Ishikawa (cell line): ENCODE measurements around the gene PKD1.

ENCODE experiments used
- CEBPB ChIP-seq: IDR thresholded peaks from 2 replicates; pipeline ENCODE4 v1.6.1; 2012
- CREB1 ChIP-seq: IDR thresholded peaks from 2 replicates; pipeline ENCODE4 v1.6.1; 2012; ENCODE audit warnings: low read depth
- EGR1 ChIP-seq: IDR thresholded peaks from 2 replicates; pipeline ENCODE4 v1.6.1; 2012
- EP300 ChIP-seq: IDR thresholded peaks from 2 replicates; pipeline ENCODE4 v1.6.1; 2012; ENCODE audit warnings: borderline replicate concordance
- FOXM1 ChIP-seq: IDR thresholded peaks from 2 replicates; pipeline ENCODE4 v1.6.1; 2012; ENCODE audit warnings: low read depth, borderline replicate concordance
- MAX ChIP-seq: IDR thresholded peaks from 2 replicates; pipeline ENCODE4 v1.6.1; 2012
- NFIC ChIP-seq: IDR thresholded peaks from 2 replicates; pipeline ENCODE4 v1.6.1; 2012
- RAD21 ChIP-seq: IDR thresholded peaks from 2 replicates; pipeline ENCODE4 v1.6.1; 2012; ENCODE audit warnings: low read depth
- REST ChIP-seq: IDR thresholded peaks from 2 replicates; pipeline ENCODE4 v1.6.1; 2012; ENCODE audit warnings: low read depth, mild to moderate bottlenecking
- TAF1 ChIP-seq: IDR thresholded peaks from 2 replicates; pipeline ENCODE4 v1.6.1; 2012; ENCODE audit warnings: low read depth, mild to moderate bottlenecking
- TCF12 ChIP-seq: IDR thresholded peaks from 2 replicates; pipeline ENCODE4 v1.6.1; 2012; ENCODE audit warnings: low read depth
- TEAD4 ChIP-seq: IDR thresholded peaks from 2 replicates; pipeline ENCODE4 v1.6.1; 2012
- USF1 ChIP-seq: IDR thresholded peaks from 2 replicates; pipeline ENCODE4 v1.6.1; 2012
- YY1 ChIP-seq: IDR thresholded peaks from 2 replicates; pipeline ENCODE4 v1.6.1; 2012; ENCODE audit warnings: low read depth
- ZBTB7A ChIP-seq: IDR thresholded peaks from 2 replicates; pipeline ENCODE4 v1.6.1; 2012; ENCODE audit warnings: low read depth

The PKD1 gene

GRCh38 chr16:2159175-2159838, 23.6 kb upstream of the PKD1 start:
- TF ChIP-seq TAF1 (no peak), USF1 (no peak), EGR1 (no peak), RAD21 (no peak)

- TF ChIP-seq TEAD4, result no peak
- TF ChIP-seq CREB1, result no peak
- TF ChIP-seq USF1, result no peak
- no peak for TF ChIP-seq TCF12
- no peak for TF ChIP-seq TAF1
- no peak for TF ChIP-seq FOXM1
- no peak for TF ChIP-seq ZBTB7A
- no peak for TF ChIP-seq EGR1
- no peak for TF ChIP-seq EP300
- TF ChIP-seq CEBPB, result no peak
- no peak for TF ChIP-seq NFIC
- TF ChIP-seq YY1, result no peak
- no peak for TF ChIP-seq RAD21
- TF ChIP-seq REST, result no peak
Observed at GRCh38 chr16:2158262-2158638, 22.6 kb upstream of the PKD1 start.

- TF ChIP-seq TEAD4 (no peak), FOXM1 (no peak), NFIC (no peak), EGR1 (no peak)
Observed at GRCh38 chr16:2157480-2158261, 22.0 kb upstream of the PKD1 start.

- TF ChIP-seq REST, result no peak
- TF ChIP-seq YY1, result no peak
- TF ChIP-seq CREB1, result no peak
- no peak for TF ChIP-seq EP300
- TF ChIP-seq USF1, result no peak
- no peak for TF ChIP-seq CEBPB
Observed at GRCh38 chr16:2156849-2157224, 21.1 kb upstream of the PKD1 start.

GRCh38 chr16:2155977-2156848, 20.5 kb upstream of the PKD1 start:
- peak; percentile 27; the same call in 1 of the 2 replicates for TF ChIP-seq TEAD4
- no peak for TF ChIP-seq TCF12
- TF ChIP-seq NFIC, result no peak
- TF ChIP-seq EGR1, result no peak
- TF ChIP-seq EP300, result no peak
- no peak for TF ChIP-seq MAX
- peak; percentile 86; the same call in 1 of the 2 replicates for TF ChIP-seq ZBTB7A
